ENCODE data around the gene PPP2R2B.

PPP2R2B gene

DNA sequence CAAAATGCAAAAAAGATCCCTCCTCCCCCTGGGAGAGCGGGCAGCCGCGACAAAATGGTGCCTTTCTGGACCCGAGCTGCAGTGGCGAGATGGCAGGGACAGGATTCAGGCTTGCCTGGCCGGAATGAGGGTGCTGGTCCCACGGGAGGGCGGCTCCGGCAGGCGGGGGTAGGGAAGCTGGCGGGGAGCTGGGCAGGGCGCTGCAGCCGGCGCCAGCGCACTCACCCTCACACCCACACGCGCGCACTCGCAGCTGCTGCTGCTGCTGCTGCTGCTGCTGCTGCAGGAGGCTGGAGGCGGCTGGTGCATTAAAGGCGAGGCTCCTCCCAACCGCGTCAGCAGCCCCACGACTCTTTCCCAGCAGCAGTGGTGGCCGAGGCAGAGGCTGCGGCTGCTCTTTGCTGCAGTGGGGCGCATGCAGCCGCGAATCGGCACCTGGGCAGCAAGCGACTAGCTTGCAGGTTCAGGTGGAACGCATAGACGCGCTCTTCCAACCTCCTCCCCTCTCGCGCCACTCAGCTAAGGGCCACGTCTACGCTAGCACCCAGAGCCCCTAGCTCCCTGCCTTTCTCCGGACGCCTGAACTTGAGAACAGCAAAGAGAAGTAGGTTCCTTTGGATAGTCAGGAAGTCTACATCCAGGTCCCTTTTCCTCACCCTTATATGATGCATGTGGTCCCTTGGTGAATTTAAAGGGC is at the start of gene PPP2R2B:
Gene PPP2R2B, minus strand, starts transcription at position 282 of the 697 bp plus-strand sequence.
- peak; percentile 59 for DNase-seq (ENCODE audit: low spot score)

- DNase-seq (ENCODE audit: low spot score), result no peak
These were observed 45.6 kb upstream of the PPP2R2B start for GRCh38 chr5:146924132-146924531.

GRCh38 chr5:146921225-146921624 is 42.7 kb upstream of the PPP2R2B start:
- no peak for DNase-seq (ENCODE audit: low spot score)

GRCh38 chr5:146920351-146920881 is 41.9 kb upstream of the PPP2R2B start:
- DNase-seq (ENCODE audit: low spot score), result no peak

DNA sequence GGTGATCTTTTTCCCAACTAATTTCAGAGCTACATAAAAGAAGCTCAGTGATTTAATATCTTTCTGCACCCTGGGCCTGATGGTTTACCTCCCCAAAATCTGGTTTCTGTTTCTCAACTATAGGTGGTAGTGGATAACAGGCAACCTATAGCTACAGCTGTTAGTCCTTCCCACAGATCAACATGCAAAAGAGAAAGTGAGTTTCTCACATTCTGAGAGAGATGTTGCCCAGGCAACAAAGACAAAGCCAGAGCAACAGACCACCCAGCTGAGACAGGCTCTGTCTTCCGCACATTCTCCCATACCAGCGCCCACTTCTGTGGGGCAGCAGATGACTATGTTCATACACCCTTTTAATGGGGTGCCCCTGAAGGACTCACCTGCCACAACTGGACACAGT is 40.7 kb upstream of the PPP2R2B start:
- DNase-seq (ENCODE audit: low spot score), result no peak

DNA sequence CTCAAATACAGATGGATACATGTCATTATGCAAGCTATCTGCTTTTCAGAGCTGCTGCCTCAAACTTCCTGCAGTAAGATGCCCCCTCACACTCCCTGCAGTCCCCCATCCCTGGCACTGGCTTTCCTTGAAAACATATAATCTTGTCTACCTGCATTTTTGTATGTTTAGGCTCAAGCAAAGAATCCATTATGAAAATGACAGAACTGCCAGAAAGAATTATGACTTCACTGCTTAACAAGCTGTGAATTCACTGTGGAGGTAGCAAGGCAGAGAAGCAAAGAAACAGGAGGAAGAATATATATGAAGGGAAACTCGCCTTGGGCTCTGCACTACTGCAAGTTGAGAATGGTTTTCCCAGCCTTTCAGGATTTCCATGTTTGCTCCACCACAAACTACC is 39.4 kb upstream of the PPP2R2B start:
- DNase-seq (ENCODE audit: low spot score), result no peak

GRCh38 chr5:146912874-146913273 is 34.3 kb upstream of the PPP2R2B start:
- DNase-seq (ENCODE audit: low spot score), result no peak

DNA sequence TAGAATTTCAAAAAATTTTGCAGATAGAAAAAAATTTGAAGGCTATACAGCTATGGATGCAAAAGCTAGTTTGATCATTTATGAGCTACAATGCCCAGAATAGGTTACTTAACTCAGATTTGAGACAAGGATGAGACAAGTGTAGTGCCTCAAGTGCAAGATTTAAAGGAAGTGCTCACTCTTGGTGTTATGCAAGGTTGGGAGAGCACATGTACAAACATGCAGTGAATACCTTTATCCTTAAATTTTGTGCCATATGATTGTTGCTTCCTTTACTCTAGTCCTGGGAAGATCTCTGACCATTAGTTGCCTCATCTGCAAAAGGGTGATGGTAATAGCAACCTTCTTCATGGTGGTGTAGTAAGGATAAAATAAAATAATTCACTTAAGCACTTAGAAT is 31.7 kb upstream of the PPP2R2B start:
- no peak for DNase-seq (ENCODE audit: low spot score)

GRCh38 chr5:146909255-146910068 is 30.9 kb upstream of the PPP2R2B start:
- DNase-seq (ENCODE audit: low spot score), result no peak

GRCh38 chr5:146906803-146907202 is 28.2 kb upstream of the PPP2R2B start:
- DNase-seq (ENCODE audit: low spot score), result no peak

DNA sequence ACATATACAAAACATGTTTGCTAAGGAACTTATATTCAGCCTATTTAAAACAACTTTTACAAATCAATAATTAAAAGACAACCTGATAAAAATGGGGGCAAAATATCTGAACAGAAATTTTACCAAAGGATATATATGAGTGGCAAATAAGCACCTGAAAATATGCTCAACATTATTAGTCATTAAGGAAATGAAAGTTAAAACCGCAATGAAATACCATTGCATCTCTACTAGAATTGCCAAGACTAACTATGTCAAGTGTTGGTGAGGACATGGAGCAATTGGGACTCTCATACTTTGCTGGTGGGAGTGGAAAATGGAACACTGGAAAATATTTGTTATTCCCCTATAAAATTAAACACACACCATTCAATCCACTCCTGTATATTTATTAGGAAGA is 26.3 kb upstream of the PPP2R2B start:
- no peak for DNase-seq (ENCODE audit: low spot score)

DNA sequence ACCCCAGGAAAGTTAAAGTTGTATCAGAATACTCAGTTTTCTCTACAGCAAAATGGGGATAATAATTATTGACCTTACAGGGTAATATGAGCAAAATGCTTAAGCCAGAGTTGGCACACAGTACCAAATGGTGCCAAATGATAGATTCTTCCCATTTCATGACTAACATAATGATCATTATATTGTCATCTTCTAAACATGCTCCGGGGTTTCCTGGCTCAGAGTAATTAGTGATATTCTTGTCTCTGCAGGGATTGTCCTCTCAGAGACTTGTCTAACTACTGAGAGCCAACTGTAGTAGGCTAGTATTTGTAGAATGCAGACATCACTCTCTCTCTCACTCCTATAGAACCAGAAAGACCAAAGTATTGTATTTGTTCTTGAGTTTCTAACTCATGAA is 25.2 kb upstream of the PPP2R2B start:
- no peak for DNase-seq (ENCODE audit: low spot score)

- DNase-seq (ENCODE audit: low spot score), result no peak
These were observed 23.9 kb upstream of the PPP2R2B start for GRCh38 chr5:146902471-146902870.

GRCh38 chr5:146897061-146897460 is 18.5 kb upstream of the PPP2R2B start:
- no peak for DNase-seq (ENCODE audit: low spot score)

- DNase-seq (ENCODE audit: low spot score), result no peak
These were observed 16.4 kb upstream of the PPP2R2B start for GRCh38 chr5:146894753-146895521.

DNA sequence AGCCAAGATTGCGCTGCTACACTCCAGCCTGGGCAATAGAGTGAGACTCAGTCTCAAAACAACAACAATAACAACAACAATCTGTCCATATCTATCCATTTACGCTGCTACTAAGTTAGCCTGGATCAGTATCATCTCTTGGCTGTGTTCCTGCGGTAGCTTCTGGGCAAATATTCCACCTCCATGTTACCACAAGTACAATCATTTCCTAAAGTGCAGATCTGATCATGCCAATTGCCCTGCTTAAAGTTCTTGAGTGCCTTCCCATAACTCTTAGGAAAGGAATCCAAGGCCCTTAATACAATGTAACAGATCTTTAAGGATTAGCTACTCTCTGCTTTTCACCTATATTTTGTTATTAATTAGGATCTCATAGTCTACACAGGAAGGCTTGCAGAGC is 15.4 kb upstream of the PPP2R2B start:
- no peak for DNase-seq (ENCODE audit: low spot score)

GRCh38 chr5:146892231-146892630 is 13.7 kb upstream of the PPP2R2B start:
- DNase-seq (ENCODE audit: low spot score), result no peak

GRCh38 chr5:146891511-146891910 is 13.0 kb upstream of the PPP2R2B start:
- no peak for DNase-seq (ENCODE audit: low spot score)

DNA sequence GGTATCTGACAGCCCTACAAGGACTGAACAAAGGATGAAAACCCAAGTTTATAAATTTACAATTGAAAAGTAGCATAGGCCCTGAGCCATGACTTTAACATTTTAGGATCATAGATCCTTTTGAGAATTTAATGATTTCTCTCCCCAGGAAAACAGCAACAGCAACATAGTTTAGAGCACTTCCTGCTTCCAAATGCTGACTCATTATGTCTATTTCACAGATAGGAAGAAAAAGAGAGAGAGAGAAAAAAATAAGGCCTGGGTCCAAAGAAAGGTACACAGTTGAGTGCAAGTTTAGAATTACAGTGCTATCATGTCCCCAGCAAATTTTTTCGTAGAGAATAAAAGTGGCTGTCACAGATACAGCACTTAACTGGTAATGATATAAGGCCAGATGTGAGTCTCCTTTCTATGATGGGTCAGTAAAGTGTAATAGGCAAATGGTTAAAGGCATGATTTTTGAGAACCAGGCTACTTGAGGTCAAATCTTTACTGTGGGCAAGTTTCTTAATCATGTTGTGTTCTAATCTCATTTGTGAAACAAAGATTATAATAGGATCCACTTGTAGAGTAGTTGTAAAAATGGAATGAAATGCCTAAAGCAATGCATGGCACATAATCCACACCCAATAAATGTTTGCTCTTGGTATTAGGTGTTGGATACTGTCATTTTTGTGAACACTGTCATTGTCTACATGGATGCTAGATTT is 12.3 kb upstream of the PPP2R2B start:
- no peak for DNase-seq (ENCODE audit: low spot score)

DNA sequence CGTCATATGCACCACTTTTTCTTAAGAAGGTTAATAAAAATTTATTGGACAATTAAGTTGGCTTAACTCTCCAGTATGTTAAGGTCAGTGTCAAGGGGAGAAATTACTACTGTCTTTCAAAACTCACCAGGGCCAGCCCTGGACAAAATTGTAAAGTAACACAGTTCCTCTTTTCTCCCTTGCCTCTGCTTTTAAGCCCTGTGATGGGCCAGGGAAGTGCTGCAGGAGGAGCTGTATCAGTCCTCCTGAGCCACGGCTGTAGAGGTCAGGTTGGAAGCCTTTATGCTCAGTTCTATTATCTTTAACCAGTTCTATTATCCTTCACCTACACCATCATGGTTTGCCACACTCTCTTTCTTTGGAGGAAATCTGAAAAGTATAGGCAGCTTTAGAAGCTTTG is 11.5 kb upstream of the PPP2R2B start:
- DNase-seq (ENCODE audit: low spot score), result no peak

- DNase-seq (ENCODE audit: low spot score), result no peak
These were observed 10.6 kb upstream of the PPP2R2B start for GRCh38 chr5:146889169-146889568.

All from globus pallidus (tissue), 1 donor.